Umbilical cord (tissue), 2 donors: Measurements from ENCODE around the gene COX7A2. TPM values are rescaled to one million over a fixed set of nuclear protein-coding genes. Genes with fewer than 3 reads are reported as not detected.

Source experiments
- DNase-seq: peaks from one replicate; pipeline ENCODE4 v3.0.0-alpha.2; 2015; ENCODE audit warnings: low spot score
- total RNA-seq: library from RNA; depleted of rRNA; stranded (reverse); fragments of >200 nt; gene quantifications from one replicate; pipeline ENCODE4 v1.2.3, GENCODE V29; 2014; ENCODE audit warnings: low replicate concordance; ENCODE audit not compliant: insufficient read depth

COX7A2 gene
- total RNA-seq, 1 donor from 2014 or later: 50.3 TPM

GRCh38 chr6:75201901-75202672 is 41.5 kb downstream of the COX7A2 start:
- DNase-seq: no peak

- DNase-seq: no peak
These were observed 42.6 kb downstream of the COX7A2 start for GRCh38 chr6:75201021-75201420.

GRCh38 chr6:75199889-75200288 is 43.7 kb downstream of the COX7A2 start:
- DNase-seq: no peak

- no peak for DNase-seq
These were observed 47.4 kb downstream of the COX7A2 start for GRCh38 chr6:75196081-75196687.

- no peak for DNase-seq
These were observed 55.2 kb downstream of the COX7A2 start for GRCh38 chr6:75188221-75188925.

Other genes with a start within 250 kb of the COX7A2 start
- 1,307 TPM for gene COL12A1, start 37.7 kb downstream of the COX7A2 start, total RNA-seq
- 138 TPM for gene TMEM30A, start 41.0 kb upstream of the COX7A2 start, total RNA-seq
- gene FILIP1, start 250.0 kb upstream of the COX7A2 start, total RNA-seq: 79.2 TPM